ENCODE data around the gene RHPN2. TPM values are rescaled to one million over a fixed set of nuclear protein-coding genes. Genes with fewer than 3 reads are reported as not detected.
"Not testable (repeated sequence)": the region's sequence is repeated elsewhere in the genome, so short reads cannot be mapped to it uniquely, and the experiment has no call there.

Gene RHPN2
- total and polyA plus RNA-seq, 2 donors (not counting 3 experiments of a cell fraction or from before 2014, with no cell fraction given) = 2.3 to 2.7 TPM

DNA sequence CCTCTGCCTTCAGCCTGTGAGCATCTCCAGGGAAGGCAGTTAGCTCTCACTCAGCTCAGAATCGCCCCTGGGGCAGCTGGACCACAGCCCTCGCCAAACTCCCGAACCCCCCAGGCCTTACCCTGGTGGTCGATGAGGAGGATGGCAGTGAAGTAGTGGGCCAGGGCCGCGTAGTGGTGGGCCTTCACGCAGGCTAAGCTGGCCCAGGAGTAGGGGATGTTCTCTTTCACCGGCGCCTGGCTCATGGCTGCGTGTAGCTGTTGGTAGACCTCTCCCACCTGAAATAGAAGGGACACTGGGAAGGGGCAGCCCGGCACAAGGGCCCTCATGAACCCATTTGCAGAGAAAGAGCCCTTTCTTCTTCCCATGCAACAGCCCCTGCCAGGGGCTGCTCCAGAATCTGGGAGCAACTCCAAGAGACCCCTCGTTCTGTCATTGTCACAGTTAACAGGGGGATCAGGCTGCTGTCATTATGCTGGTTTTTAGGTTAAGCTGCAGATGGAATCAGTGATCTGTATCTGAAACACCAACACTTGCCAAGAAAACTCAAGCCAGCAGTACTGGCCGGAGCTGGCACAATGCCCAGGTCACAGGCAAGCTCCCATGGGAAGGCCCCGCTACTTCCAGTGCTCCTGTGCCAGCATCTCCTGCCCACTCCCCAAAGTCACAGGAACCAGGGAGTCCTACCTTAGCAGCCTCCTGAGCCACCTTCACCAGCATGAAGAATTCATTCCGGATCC is 62.4 kb downstream of the RHPN2 start:
- H4K20me1 ChIP-seq (replicated peaks; ENCODE audit: control insufficient read depth, extremely low read depth, insufficient read depth, low read length); H3K9ac ChIP-seq (replicated peaks; ENCODE audit: extremely low read depth, insufficient read depth, low read length); H3K9me3 ChIP-seq (replicated peaks; ENCODE audit: control insufficient read depth, insufficient read depth, low read length); POLR2A ChIA-PET; H3K9me1 ChIP-seq (replicated peaks; ENCODE audit: control insufficient read depth, extremely low read depth, insufficient read depth, low read length); dilution Hi-C loops (cut with MboI; ENCODE audit: extremely low pct_ligation_motif_present, low sequenced_read_pairs); H3K27me3 ChIP-seq (ENCODE audit: control insufficient read depth in 2 of 2, insufficient read depth in 2 of 2, low read length in 2 of 2); H3K36me3 ChIP-seq (ENCODE audit: control insufficient read depth in 2 of 2, extremely low read depth in 1 of 2, insufficient read depth in 2 of 2, low read length in 2 of 2); H3K4me3 ChIP-seq (replicated peaks in 1 of 3; ENCODE audit: insufficient read depth in 1 of 3, low read depth in 1 of 3, low read length in 3 of 3); DNase-seq (ENCODE audit: low read depth, low spot score); FAIRE-seq; H3K27ac ChIP-seq (ENCODE audit: insufficient read depth, low read depth, low read length); H3K79me2 ChIP-seq (ENCODE audit: control insufficient read depth, insufficient read depth, low read length); intact Hi-C loops (cut with micrococcal nuclease); H3K4me1 ChIP-seq (ENCODE audit: control insufficient read depth, extremely low read depth, insufficient read depth, low read length); H2AFZ ChIP-seq (ENCODE audit: low read depth, low read length); H3K4me2 ChIP-seq (ENCODE audit: insufficient read depth, low read length); BruUV-seq (replicated peaks): not testable (repeated sequence)
- CTCF ChIA-PET = interaction anchor here (1.3 kb wide), 1 partner anchor 182 kb away, joined by 3 read pairs; no protein-coding TSS in a partner anchor

DNA sequence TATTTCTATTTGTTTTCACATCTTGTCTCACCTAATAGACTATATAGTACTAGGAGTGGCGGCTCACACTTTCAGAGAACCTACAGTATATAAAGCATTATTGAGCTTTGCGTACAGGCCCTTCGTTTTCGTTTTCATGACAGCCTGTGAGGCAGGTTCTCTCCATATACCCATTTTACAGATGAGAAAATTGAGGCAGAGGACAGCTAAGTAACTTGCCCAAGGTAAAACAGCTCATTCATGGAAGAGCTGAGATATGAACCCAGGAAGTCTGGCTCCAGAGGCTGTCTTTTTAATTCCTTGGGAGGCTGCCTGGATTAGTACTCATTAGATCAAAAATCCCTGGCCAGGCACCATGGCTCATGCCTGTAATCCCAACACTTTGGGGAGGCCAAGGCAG is 63.8 kb downstream of the RHPN2 start:
- FAIRE-seq (no peak), DNase-seq (ENCODE audit: low read depth, low spot score) (no peak)
- H3K4me2 ChIP-seq (ENCODE audit: insufficient read depth, low read length) = no peak overlapping the region
- intact Hi-C loops (cut with micrococcal nuclease) (no loop called here), dilution Hi-C loops (cut with MboI; ENCODE audit: extremely low pct_ligation_motif_present, low sequenced_read_pairs) (no loop called here)
- H3K4me3 ChIP-seq (replicated peaks in 1 of 3; ENCODE audit: insufficient read depth in 1 of 3, low read depth in 1 of 3, low read length in 3 of 3) = no peak overlapping the region
- no peaks in the 10 kb centered on the region for H3K9me1 ChIP-seq (replicated peaks; ENCODE audit: control insufficient read depth, extremely low read depth, insufficient read depth, low read length)
- H3K27ac ChIP-seq (ENCODE audit: insufficient read depth, low read depth, low read length) = no peak overlapping the region
- ChIA-PET CTCF (interaction anchor here (1.3 kb wide), 1 partner anchor 183 kb away, joined by 3 read pairs; no protein-coding TSS in a partner anchor), POLR2A (no interaction called here)
- H2AFZ ChIP-seq (ENCODE audit: low read depth, low read length) = no peak overlapping the region
- no peaks in the 10 kb centered on the region for H3K4me1 ChIP-seq (ENCODE audit: control insufficient read depth, extremely low read depth, insufficient read depth, low read length)
- no peaks in the 10 kb centered on the region for H3K27me3 ChIP-seq (ENCODE audit: control insufficient read depth in 2 of 2, insufficient read depth in 2 of 2, low read length in 2 of 2)
- H3K36me3 ChIP-seq (ENCODE audit: control insufficient read depth in 2 of 2, extremely low read depth in 1 of 2, insufficient read depth in 2 of 2, low read length in 2 of 2) = no peaks in the 10 kb centered on the region
- no peaks in the 10 kb centered on the region for H3K79me2 ChIP-seq (ENCODE audit: control insufficient read depth, insufficient read depth, low read length)
- H4K20me1 ChIP-seq (replicated peaks; ENCODE audit: control insufficient read depth, extremely low read depth, insufficient read depth, low read length) = no peaks in the 10 kb centered on the region
- BruUV-seq (replicated peaks) = no TSS peak
- H3K9ac ChIP-seq (replicated peaks; ENCODE audit: extremely low read depth, insufficient read depth, low read length) = no peak overlapping the region
- TF ChIP-seq MYC (IDR thresholded peaks at IDR 0.05; ENCODE audit: low read depth, low read length) = no peak
- no peak for TF ChIP-seq FOS (IDR thresholded peaks at IDR 0.05; ENCODE audit: borderline replicate concordance, insufficient read depth, low read length)
- no peak for TF ChIP-seq POLR2A (IDR thresholded peaks at IDR 0.05; ENCODE audit: low read depth, low read length)
- TF ChIP-seq POLR2AphosphoS5 (IDR thresholded peaks at IDR 0.05; ENCODE audit: insufficient read depth, low read depth, low read length) = no peak
- no peak for TF ChIP-seq CTCF (IDR thresholded peaks at IDR 0.05; ENCODE audit: extremely low read depth in 1 of 2, insufficient read depth in 1 of 2, low read depth in 1 of 2, low read length in 2 of 2)
- TF ChIP-seq GATA2 (IDR thresholded peaks at IDR 0.05; ENCODE audit: insufficient read depth, insufficient read length, low read depth, low read length) = no peak
- no peak for TF ChIP-seq MAX (IDR thresholded peaks at IDR 0.05; ENCODE audit: insufficient read depth, insufficient read length)
- TF ChIP-seq JUN (IDR thresholded peaks at IDR 0.05; ENCODE audit: borderline replicate concordance, insufficient read depth, insufficient read length, low read depth) = no peak
- H3K9me3 ChIP-seq (replicated peaks; ENCODE audit: control insufficient read depth, insufficient read depth, low read length) = no peaks in the 10 kb centered on the region
